Fibroblast of peridontal ligament (primary cell): ENCODE results near the gene BMP7.
"Not testable (repeated sequence)": the region's sequence is repeated elsewhere in the genome, so short reads cannot be mapped to it uniquely, and the experiment has no call there.

ENCODE experiments used
- DNase-seq: peaks from one replicate; pipeline ENCODE4 v3.0.0-alpha.2; 2010; ENCODE audit errors: extremely low read depth

Gene BMP7

GRCh38 chr20:57287901-57288300 lies 21.5 kb upstream of the BMP7 start:
- no peak for DNase-seq

DNA sequence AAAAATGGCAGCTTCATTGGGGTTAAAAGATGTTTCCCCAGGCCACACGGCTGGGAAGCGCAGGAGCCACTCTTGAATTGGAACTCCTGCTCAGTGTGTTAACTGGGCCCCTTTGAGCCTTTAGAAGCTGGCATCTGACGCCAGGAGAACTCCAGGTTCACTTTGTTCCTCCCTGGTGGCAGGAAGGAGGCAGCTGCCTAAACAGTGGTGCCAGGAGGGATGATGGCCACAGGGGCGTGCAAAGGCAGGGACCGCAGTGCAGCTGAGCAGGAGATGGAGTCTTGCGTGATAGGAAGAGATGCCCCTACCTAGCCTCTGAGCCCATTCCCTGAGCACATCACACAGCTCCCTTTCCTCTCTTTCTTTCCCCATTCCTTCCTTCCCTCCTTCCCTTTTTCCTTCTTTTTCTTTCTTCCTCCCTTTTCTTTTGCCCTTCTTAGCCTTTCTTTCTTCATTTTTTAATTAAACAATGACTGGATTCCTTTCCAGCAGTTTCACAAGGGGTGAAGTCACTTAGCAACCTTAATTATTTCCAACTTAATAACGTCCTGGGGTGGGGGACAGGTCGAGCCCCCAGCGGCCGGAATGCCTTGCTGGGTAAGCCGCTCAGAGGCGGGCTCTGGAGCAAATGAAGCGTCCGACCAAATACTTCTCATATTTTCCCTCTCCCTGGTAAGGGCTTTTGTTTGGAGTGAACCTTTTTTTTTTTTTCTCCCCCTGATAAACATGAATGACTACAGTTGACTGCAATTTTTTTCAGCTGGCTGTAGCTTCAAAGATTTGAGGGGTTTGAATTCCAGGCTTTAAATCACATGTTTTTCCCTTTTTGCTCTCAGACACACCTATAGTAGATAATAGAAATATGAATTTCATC lies 20.8 kb upstream of the BMP7 start:
- no peak for DNase-seq

- no peak for DNase-seq
These were observed 17.4 kb upstream of the BMP7 start for GRCh38 chr20:57283860-57284259.

GRCh38 chr20:57282670-57283361 lies 16.4 kb upstream of the BMP7 start:
- peak; percentile 1 for DNase-seq

GRCh38 chr20:57281900-57282299 lies 15.5 kb upstream of the BMP7 start:
- no peak for DNase-seq

DNA sequence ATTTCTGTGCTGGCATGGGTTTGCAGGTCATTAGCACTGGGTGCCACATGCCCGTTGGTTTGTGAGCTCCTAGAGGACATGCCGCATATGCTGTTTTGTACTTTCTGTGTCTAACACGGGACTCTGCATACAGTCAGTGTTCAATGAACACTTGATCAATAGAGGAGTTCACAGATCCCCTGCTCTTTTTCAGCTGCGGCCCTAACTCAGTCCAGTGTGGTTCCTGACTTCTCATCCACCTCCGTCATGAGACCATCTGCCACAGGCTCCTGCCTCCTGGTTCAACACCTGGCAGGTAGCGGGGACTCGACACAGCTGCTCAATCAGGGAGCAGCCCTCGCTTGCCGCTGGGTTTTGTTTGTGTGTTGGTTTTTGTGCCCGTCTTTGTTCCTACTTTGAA lies 13.8 kb upstream of the BMP7 start:
- no peak for DNase-seq

GRCh38 chr20:57279548-57279947 lies 13.1 kb upstream of the BMP7 start:
- DNase-seq = not testable (repeated sequence)

- DNase-seq = no peak
These were observed 12.0 kb upstream of the BMP7 start for GRCh38 chr20:57278457-57278856.

GRCh38 chr20:57277398-57278105 lies 11.1 kb upstream of the BMP7 start:
- DNase-seq = no peak

DNA sequence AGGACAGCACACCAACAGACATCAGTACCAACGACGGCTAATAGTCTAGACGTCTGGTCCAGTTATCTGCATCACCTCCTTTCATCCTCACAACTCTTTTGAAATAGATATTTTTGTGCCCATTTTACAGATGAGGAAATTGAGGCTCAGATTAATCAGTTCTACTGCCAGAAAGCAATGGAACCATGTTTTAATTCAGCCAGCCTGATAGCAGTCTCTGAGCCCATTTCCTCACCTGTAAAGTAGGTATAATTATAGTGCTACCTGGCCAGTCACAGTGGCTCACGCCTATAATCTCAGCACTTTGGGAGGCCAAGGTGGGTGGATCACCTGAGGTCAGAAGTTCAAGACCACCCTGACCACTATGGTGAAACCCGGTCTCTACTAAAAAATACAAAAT lies 9.8 kb upstream of the BMP7 start:
- DNase-seq = no peak

DNA sequence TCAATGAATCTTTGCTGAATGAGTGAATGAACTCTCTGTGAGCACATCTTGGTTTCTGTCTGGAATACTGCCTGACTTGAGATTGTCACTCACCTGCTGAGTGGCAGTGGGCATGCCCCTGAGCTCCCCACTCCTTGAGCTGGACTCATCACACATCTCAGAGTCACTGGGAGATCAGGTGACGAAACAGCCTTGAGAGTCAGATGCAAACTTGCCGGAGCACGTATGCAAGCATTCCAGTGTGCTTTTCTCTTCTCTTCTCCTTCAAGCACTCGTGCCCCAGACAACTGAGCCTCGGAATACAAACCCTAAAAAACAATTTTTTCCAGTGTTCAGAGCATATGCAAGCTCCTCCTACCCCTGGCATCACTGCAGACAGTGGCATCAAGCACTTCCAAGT lies 9.4 kb upstream of the BMP7 start:
- no peak for DNase-seq

DNA sequence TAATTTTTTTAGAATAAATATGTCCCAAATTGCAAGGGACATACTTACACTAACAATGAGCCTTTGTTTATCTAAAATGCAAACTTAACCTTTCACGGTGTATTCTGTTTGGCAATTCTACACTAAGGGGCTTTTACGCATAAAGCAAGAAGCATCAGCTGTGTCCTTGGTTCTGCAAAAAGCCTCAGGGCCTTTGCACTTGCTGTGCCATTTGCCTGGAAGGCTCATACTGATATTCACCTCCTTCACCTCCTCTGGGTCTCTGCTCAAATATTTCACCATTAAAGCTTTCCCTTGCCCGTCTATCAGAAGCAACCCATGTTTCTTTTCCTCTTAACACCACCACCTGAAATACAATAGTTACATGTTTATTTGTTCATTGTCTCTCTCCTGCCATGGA lies 8.9 kb upstream of the BMP7 start:
- DNase-seq = no peak

- no peak for DNase-seq
These were observed 8.4 kb upstream of the BMP7 start for GRCh38 chr20:57274846-57275245.

- DNase-seq = no peak
These were observed 7.9 kb upstream of the BMP7 start for GRCh38 chr20:57274299-57274698.

- DNase-seq = no peak
These were observed 6.6 kb upstream of the BMP7 start for GRCh38 chr20:57272883-57273535.

DNA sequence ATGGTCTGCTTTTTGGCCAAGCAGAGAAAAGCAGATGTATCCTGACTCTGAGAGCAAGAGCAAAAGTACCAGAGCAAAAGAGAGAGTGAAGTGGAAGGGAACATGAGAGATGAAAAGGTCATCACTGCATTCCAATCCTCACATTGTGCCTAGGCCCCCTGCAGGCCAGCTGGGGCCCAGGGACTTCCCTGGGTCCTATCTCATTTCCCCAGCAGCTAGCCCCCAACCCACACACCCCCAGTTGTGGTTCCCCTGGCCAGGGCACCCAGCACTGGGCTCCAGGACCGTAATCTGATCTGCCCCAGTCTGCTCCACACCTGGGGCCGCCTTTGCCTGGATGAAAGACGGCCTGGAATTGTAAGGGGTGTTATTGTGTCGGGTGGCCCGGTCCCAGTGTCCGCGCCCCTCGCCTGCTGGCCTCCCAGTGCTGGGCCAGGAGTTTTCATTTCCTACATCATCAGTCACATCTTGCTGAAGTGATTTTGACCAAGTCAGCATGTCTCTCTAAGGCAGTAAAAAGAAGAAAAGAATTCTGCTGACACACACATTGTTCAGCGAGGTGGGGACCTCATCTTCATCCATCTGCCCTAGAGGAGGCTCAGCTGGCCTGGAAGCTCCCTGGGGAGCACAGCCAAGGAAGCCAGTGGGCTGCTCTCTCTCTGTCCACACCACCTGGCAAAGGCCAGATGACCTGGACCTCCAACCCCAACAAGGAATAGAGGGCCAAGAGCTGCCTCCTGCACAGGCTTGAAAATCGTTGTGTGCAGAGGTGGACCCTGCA lies 4.0 kb upstream of the BMP7 start:
- no peak for DNase-seq

- DNase-seq = no peak
These were observed 2.9 kb upstream of the BMP7 start for GRCh38 chr20:57269148-57269984.

GRCh38 chr20:57268399-57269076 lies 2.1 kb upstream of the BMP7 start:
- DNase-seq = no peak

- DNase-seq = no peak
These were observed 849 bp upstream of the BMP7 start for GRCh38 chr20:57267158-57267821.

DNA sequence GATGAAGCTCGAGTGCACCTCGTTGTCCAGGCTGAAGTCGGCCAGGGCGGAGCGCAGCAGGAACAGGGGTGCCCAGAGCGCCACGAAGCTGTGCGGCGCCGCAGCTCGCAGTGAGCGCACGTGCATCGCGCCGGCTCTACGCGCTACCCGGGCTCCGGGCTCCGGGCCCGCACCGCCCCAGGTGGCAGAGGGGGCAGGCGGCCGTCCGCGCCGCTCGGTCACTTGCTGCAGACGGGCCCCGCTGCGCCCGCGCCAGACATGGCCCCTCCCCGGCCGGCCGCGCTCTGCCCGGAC lies 497 bp downstream of the BMP7 start:
- no peak for DNase-seq
